PFSK-1 (cell line): Measurements from ENCODE around the gene LIPM.

Experiments
- POLR2AphosphoS5 ChIP-seq: IDR thresholded peaks from 2 replicates; pipeline ENCODE4 v1.6.1; 2012; ENCODE audit warnings: low read depth, mild to moderate bottlenecking, control low read depth, low read length, moderate library complexity
- SIN3A ChIP-seq: IDR thresholded peaks from 2 replicates; pipeline ENCODE4 v1.6.1; 2012; ENCODE audit warnings: mild to moderate bottlenecking, low read length, moderate library complexity, borderline replicate concordance; ENCODE audit not compliant: insufficient read depth
- TAF1 ChIP-seq: IDR thresholded peaks from 2 replicates; pipeline ENCODE4 v1.6.1; 2012; ENCODE audit warnings: low read length, control low read depth, borderline replicate concordance; ENCODE audit not compliant: insufficient read depth

DNA sequence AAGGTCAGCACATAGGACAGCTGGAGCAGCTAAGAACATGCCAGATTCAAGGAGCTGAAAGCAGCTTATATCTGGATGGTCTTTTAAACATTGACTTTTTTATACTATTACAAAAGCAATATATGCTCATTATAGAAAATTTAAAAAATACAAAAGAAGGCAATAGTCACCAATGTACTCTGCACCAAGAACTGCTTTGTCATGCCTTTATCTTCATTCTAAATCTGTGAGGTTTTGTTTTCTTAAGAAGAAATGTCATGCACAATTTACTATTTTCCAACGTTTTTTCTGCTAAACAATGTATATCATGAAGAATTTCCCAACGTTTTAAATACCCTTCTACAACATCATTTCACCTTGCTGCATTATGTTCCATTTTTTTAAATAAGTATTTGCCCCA is 2.8 kb downstream of the LIPM start:
- TF ChIP-seq TAF1 (no peak), SIN3A (no peak), POLR2AphosphoS5 (no peak)
